ENCODE measurements around the gene KCNK16.

DNA sequence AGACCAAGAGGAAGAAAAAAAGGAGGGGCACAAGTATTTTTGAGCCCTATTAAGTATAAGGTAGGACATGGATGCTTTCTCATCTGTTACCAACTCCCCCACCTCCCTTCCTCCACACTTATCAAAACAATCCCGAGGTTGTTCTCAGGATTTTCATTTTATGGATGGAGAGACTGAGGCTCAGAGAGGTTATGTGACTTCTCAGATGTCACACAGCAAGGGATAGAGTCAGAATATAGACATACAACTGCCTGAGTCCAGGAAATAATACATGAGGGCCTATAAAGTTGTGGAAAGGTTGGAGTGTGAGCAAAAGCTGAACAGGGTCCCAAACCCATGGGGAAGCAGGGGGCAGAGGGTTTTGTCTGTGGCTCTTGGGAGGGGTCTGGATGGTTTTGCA lies 27.6 kb downstream of the KCNK16 start:
- TF ChIP-seq, protein P1, sequence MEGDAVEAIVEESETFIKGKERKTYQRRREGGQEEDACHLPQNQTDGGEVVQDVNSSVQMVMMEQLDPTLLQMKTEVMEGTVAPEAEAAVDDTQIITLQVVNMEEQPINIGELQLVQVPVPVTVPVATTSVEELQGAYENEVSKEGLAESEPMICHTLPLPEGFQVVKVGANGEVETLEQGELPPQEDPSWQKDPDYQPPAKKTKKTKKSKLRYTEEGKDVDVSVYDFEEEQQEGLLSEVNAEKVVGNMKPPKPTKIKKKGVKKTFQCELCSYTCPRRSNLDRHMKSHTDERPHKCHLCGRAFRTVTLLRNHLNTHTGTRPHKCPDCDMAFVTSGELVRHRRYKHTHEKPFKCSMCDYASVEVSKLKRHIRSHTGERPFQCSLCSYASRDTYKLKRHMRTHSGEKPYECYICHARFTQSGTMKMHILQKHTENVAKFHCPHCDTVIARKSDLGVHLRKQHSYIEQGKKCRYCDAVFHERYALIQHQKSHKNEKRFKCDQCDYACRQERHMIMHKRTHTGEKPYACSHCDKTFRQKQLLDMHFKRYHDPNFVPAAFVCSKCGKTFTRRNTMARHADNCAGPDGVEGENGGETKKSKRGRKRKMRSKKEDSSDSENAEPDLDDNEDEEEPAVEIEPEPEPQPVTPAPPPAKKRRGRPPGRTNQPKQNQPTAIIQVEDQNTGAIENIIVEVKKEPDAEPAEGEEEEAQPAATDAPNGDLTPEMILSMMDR (conservative IDR thresholded peaks at IDR 0.05 in 1 of 2, IDR thresholded peaks at IDR 0.05 in 1 of 2; ENCODE audit: extremely low read depth in 1 of 2, insufficient read depth in 1 of 2, low read depth in 1 of 2, low read length in 2 of 2) = no peak
- TF ChIP-seq EZH2 (IDR thresholded peaks at IDR 0.05; ENCODE audit: borderline replicate concordance, low read length) = no peak

All from mammary epithelial cell (primary cell).